MM.1S (cell line): ENCODE data around the gene UST.

Source experiments
- EZH2 ChIP-seq: fragments of 300-600 bp; sonication (generic); optimal IDR thresholded peaks from 2 replicates; pipeline ENCODE3; 2017; ENCODE audit warnings: low read depth, mild to moderate bottlenecking, antibody characterized with exemption, low read length, mixed read lengths
- TF ChIP-seq, protein P1 (sequence below): fragments of 300-600 bp; sonication (generic); IDR thresholded peaks from 2 replicates; pipeline ENCODE4 v1.5.1; 2016; ENCODE audit warnings: antibody characterized with exemption, low read length, mixed read lengths

DNA sequence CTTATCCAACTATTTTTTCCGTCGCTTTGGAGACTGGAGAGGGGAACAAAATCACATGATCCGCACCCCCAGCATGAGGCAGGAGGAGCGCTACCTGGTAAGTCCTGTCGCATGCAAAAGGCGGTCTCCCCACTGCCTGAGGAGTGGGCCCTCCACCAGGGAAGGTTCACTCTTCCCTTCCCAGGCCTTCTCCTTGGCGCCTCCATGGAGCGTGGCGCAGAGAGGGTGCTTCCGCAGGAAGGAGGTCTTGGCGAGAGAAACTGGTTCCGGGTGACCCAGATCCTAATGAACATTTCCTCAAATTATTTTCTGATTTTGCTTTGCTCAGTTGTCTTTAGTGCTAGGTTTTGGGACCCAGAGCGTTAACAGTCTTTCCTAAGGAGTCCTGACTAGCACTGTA, 217.6 kb downstream of the UST start:
- TF ChIP-seq, protein P1, sequence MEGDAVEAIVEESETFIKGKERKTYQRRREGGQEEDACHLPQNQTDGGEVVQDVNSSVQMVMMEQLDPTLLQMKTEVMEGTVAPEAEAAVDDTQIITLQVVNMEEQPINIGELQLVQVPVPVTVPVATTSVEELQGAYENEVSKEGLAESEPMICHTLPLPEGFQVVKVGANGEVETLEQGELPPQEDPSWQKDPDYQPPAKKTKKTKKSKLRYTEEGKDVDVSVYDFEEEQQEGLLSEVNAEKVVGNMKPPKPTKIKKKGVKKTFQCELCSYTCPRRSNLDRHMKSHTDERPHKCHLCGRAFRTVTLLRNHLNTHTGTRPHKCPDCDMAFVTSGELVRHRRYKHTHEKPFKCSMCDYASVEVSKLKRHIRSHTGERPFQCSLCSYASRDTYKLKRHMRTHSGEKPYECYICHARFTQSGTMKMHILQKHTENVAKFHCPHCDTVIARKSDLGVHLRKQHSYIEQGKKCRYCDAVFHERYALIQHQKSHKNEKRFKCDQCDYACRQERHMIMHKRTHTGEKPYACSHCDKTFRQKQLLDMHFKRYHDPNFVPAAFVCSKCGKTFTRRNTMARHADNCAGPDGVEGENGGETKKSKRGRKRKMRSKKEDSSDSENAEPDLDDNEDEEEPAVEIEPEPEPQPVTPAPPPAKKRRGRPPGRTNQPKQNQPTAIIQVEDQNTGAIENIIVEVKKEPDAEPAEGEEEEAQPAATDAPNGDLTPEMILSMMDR = no peak
- no peak for TF ChIP-seq EZH2
